HG03066 (cell line): ENCODE results near the gene ZNF774.
"Not testable (repeated sequence)": the region's sequence is repeated elsewhere in the genome, so short reads cannot be mapped to it uniquely, and the experiment has no call there.

Experiments
- ATAC-seq: cut with Tn5 transposase; IDR thresholded peaks from one replicate; pipeline ENCODE4 v1.9.1; 2021; ENCODE audit warnings: low read depth; ENCODE audit not compliant: unreplicated experiment

ZNF774 gene

DNA sequence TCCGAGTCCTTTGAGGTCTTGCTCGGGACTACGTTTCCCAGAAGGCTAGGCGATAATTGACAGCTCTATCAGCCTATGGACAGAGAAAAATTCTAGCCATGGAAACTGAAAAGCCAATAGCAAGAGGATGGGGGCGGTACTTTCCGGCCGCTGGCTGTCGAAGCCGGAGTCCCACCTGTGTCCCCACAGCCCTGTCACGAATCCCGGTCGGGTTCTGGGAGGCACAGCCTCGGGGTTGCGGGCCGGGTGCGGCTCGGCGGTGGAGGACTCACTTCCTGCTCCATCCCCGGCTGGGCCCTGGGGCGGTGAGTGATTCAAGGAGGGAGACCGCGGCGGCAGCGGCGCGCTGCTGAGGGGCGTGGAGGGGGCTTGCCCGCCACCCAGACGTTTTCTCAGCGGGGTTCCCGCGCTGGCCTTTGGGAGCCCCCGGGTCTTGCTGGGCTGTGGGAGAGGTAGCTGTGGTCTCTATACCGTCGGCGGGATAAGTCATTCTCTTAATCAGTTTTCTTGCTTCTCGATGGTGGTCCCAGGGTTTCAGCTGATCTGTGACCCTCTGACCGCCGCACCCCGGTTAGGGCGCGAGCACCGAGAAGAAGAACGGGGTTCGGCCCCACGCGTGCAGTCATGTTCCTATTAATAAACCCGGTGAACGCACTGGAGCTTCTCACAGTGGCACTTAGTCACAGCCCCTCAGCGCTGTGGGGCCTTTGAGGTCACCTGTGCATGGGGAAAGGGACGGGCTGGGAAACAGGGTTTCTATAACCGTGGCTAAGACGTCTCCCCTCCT is at the start of gene ZNF774:
Gene ZNF774, plus strand, starts transcription at position 178 of the 787 bp plus-strand sequence. CDS start 2,377 bp downstream, outside the sequence.
- peak; percentile 98 for ATAC-seq

DNA sequence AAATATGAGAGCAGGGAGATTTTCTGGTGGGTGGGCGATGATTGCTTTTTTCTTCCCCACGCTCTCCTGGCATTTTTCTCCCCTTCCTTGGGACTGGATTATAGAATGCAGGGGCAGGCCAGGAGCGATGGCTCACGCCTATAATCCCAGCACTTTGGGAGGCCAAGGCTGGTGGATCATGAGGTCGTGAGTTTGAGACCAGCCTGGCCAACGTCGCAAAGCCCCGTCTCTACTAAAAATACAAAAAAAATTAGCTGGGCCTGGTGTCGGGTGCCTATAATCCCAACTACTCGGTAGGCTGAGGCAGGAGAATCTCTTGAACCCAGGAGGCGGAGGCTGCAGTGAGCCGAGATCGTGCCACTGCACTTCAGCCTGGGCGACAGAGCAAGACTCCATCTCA is 46.7 kb upstream of the ZNF774 start:
- not testable (repeated sequence) for ATAC-seq

DNA sequence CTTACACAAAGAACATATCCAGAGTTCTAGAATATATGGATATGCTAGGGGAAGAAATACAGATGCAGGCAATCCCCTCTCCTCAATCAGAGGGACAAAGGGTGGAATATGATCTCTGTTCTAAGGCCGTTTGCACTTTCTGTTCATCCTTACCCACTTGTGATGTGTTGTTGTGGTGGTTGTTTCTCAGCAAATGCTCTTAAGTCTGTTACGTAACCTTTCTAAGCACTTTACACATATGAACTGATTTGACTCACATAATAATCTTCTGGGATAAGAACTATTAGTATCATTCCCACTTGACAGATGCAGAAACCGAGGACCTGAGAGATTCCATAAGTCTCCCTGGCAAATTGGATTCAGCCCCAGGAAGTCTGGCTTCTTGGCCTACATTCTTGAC is 46.2 kb upstream of the ZNF774 start:
- no peak for ATAC-seq

DNA sequence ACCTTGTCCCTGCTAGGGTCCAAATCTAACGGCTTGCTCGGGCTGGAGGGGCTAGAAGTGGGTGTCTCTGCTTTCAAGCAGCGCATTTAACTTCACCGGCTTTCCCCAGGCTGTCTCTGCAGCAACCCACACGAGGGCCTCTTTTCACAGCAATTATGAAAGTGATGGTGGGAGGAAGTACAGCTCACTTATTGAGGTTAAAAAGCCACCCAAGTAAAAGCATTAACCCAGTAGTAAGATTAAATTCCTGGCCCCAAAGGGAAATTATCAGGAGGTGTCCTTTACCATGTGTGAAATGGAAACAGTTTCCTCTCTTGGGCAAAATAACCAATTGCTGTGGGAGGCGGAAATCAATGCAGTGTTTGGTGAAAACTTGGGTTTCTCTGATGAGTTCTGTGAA is 45.5 kb upstream of the ZNF774 start:
- ATAC-seq, result peak; percentile 73

DNA sequence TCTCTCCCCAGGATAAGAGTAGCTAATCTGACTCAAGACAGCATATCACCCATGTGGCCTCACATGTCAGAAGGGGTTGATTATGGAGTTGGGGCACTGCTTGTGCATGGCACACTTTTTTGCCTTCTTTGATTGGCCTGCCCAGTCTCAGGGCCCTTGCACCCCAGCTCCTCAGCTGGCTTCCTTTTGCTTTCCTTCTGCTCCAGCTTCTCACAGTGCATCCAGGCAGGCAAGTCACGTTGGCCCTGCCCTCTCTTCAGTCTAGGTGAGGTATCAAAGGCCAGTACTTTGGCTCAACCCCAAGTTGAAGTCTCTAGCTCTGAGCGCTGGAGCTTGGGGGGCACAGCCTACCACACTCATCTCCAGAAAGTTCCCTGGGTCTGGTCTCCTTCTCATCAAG is 44.4 kb upstream of the ZNF774 start:
- ATAC-seq, result no peak

DNA sequence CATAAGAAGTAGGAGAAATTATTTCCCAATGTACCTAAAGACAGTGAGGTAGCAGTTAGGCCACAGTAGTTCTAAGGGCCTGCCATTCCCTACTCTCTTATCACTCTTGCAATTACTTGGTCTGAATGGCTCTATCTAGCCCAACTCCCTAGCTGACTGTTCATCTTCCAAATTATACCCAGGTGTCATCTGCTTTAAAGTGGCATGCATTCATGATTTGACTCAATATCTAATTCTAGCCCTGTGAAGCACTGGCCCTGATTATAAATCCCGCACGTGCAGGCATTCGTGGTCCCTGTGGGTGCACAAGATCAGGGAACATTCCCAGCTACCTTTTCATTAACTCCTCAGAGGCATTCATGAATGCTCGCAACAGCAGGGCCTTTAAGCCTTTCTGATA is 43.1 kb upstream of the ZNF774 start:
- ATAC-seq, result no peak

DNA sequence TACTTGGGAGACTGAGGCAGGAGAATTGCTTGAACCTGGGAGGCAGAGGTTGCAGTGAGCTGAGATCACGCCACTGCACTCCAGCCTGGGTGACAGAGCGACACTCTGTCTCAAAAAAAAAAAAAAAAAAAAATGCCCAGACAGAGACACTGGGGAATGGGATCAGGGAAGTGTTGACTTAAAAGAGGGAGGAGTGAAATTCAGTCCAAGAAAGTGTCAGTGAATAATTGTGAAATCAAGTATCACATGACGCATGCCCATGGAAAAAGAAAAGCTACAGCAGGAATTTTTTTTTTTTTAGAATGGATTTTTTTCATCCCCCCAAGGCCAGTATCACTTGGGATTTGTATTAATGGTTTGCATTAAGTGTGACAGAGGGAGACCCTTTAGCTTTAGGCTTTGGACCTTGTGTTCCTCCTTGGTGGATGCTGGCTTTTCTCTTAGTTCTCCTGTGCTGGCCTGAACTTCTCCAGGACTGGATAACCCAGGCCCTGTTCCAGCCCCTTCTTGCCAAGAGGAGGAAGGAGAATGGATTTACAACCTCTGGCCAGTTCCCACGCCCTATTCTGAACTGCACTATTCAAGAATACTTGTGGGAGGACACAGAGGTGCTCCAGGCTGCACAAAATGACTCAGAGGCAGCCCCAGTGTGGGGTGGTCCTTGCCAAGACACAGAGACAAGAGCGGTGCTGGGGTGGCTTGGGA is 36.7 kb upstream of the ZNF774 start:
- ATAC-seq, result no peak

DNA sequence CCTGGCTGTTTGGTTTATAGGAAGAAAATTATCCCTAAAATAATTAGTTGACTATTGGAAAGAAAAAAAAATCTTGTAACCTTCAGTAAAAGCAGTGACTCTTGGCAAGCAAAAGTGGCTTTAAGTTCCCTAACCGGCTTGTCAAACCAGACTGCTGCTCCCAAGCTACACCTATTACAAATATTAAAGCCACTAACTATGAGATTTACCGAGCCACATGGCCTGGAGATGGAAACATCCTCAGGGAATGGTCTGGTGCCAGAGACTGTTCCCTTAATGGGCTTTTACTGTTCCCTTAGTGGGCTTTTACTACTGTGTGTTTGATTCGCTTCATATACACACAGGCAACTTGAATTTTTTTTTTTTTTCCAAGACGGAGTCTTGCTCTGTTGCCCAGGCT is 35.9 kb upstream of the ZNF774 start:
- no peak for ATAC-seq

DNA sequence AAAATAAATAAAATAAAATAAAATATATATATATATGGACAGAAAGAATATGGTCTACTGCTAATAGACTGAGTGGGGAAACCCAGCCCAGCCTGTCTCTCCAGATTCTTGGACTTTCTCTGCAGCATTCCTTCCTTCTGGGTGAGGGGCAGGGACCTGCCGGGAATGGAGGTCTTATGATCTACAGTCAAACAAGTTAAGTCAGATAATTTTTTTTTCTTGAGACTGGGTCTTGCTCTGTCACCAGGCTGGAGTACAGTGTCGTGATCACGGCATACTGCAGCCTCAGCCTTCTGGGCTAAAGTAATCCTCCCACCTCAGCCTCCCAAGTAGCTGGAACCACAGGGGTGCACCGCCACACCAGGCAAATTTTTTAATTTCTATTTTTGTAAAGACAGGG is 33.5 kb upstream of the ZNF774 start:
- ATAC-seq, result no peak

DNA sequence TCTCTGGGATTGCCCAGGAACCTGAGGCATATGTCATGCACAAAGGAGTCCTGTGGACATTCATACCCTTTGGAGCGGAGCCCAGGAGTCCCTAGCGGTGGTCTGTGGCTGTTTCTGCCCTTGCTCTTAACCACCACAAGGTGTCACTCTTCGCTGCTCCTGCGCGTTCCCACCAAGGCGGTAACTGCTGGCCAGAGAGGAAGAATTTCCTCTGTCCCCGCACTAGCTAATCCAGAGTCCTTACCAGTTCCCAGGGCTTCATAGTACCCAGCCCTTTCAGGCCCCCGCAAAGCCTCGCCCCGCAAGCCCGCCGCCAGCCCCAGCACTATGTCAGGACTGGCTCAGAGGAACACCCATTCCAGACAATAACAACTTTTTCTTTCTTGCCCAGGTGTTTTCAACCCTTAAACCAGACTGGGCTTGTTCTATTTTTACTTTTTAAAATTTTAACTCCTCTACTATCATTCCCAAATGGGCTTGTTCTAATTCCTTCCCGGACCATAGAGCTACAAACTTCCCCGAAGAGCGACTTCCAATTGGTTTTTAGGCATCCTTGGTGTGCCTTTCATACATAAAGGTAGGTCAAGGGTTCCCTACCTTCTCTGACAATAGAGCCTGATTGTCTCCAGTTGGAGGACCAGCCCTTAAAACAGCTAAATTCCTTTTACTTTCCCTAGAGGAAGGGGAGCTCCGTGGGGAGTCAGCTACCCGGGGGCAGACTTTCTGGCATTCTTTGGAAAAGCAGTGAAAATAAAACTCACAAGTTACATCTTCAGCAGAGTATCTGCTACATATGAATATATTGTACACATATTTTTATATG is 31.8 kb upstream of the ZNF774 start:
- no peak for ATAC-seq

DNA sequence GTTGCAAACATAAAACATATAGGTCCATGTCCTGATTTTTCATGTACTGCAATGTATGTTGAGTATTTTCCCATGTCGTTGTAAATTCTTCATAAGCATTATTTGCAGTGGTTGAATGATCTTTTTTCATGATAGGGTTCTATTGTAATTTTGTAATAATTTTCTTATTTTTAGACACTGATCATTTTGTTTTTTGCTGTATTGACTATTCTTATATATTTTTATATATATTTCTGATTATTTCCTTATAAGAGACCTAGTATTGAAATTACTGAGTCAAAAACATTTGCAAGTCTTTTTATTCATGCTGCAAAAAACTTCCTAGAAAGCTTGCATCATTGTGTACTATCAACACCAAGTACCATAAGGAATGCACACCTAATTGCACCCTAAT is 31.2 kb upstream of the ZNF774 start:
- no peak for ATAC-seq

DNA sequence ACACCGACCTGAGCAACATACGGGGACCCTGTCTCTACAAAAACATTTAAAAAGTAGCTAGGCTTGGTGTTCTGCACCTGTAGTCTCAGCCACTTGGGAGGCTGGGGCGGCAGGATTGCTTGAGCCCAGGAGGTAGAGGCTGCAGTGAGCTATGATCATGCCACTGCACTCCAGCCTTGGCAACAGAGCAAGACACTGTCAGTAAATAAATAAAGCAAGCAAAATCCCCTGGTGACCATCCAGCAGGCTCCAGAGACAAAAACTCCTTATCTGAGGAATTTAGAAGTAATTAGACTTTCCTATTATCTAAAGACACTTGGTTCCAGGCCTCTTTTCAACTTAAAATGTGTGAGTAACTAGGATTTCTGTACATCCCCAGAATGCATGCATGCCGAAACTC is 29.5 kb upstream of the ZNF774 start:
- no peak for ATAC-seq

DNA sequence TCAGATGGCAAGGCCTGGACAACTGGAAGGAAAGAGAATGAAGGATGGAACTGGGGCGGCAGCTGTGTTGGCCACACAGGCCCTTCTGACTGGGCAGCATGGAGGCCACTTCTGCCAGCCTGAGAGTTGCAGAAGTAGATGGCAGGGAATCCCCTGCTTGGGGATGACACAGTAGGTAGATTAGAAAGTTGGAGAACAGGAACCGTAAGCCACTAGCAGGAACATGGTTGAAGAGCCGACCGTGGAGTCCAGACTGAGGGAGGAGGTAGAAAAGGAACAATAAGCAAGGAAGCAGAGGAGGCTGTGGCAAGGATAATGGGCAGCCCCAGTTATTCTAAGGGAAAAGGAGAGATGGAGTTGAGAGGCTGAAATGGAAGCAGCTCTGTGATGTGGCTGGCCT is 26.4 kb upstream of the ZNF774 start:
- no peak for ATAC-seq

DNA sequence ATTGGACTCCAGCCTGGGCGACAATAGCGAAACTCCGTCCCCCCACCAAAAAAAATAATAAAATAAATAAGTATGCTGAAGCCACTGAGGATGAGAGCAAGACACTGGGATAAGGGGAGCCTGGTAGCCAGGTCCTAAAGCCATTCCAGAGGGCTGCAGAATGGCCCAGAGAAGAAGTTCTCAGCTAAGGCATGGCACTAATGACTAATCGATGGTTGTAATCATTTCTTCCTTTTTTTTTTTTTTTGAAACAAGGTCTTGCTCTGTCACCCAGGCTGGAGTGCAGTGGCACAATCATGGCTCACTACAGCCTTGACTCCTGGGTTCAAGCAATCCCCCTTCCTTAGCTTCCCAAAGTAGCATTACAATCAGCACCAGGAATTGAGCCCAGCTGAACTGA is 25.6 kb upstream of the ZNF774 start:
- no peak for ATAC-seq

DNA sequence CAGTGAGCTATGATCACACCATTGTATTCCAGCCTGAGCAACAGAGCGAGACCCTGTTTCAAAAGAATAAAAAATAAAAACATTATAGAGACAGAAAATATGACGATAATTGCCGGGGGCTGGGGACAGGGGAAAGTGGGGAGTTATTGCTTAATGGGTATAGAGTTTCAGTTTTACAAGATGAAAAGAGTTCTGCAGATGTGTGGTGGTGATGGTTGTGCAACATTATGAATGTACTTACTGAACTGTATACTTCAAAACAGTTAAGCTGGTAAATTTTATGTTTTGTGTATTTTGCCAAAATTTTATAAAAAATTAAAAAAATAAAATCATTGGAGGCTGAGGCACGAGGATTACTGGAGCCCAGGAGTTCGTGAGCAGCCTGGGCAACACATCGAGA is 24.8 kb upstream of the ZNF774 start:
- ATAC-seq, result no peak

DNA sequence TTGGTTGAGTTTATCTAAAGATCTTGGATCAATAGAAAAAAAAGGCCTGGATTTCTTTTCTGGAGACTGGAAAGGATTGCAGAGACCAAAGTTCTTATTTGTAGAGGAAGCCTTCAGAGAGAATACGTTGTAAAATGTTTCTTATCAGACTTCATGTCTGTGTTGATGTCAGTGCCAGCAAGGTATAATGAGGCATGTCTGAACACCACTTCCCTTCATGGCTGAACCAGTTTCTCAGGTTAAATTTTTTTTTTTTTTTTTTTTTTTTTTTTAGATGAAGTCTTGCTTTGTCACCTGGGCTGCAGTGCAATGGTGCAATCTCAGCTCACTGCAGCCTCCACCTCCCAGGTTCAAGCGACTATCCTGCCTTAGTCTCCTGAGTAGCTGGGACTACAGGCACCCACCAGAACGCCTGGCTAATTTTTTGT is 17.8 kb upstream of the ZNF774 start:
- ATAC-seq, result no peak

DNA sequence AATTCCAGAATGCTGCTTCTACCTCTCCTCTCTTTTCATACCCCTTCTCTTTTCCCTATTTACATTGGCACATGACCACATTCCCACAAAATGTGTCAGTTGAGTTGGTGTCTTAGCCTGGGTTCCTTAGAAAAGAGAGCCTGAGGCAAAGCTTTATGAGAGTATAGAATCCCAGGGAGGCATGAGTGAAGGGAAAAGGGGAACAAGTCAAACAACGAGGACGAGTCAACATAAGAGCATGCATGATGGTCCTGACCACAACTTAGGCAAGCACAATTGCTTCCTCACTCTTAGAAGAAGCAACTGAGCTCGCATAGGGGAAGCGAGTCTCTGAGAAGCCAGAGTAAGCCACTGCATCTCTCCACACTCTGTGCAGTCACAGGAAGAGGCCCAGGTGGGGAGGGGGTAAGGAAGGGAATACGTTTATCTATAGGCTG is 15.4 kb upstream of the ZNF774 start:
- ATAC-seq, result no peak

DNA sequence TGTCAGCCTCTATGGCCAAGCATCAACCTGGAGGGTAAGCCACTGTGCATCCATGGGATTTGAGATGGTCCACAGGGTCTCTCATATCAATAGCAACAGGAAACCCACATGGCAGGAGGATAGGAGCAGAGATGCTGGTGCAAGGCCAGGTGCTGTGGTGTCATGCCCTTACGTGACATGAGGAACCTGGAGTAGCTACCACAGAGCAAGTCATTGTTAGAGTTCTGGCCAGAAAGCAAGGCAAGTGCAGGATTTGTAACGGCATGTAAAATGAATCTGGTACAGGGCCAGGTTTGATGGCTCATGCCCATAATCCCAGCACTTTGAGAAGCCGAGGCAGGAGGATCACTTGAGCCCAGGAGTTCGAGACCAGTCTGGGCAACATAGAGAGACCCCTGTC is 14.8 kb upstream of the ZNF774 start:
- ATAC-seq, result no peak

DNA sequence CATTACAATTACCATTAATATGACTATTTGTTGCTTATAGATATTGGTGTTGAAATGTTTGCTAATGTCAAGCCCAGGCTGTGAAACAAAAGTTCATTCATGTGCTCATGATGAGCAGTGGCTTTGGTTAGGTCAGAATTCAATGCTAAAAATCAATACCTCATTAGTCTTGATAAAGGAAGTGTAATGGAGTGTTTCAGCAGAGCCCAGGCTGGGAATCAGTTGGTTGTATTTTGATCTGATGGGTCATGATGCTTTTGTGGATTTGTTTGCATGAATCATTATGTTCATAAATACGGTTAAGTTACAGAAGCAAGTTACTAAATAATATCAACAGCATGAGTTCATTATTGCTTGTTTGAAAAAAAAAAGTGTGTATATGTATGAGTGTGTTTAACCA is 13.6 kb upstream of the ZNF774 start:
- no peak for ATAC-seq

DNA sequence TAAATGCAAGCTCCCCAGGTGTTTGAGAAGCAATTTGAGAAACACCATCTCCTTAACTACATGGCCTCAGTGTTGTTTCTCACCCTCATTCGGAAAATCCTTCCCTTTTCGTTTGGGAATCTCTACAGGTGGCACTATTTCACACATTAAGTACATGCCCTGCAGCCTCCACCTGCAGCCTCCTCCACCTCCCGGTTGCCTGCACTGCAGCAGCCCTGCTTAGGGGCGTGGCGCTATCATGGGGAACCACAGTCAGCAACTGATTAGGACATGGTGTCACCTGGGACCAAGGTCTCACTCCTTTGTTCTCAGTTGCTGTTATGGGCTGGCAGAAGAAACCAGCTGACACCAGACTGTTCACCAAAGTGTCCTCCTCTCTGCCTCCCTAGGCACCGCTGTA is 11.7 kb upstream of the ZNF774 start:
- no peak for ATAC-seq

DNA sequence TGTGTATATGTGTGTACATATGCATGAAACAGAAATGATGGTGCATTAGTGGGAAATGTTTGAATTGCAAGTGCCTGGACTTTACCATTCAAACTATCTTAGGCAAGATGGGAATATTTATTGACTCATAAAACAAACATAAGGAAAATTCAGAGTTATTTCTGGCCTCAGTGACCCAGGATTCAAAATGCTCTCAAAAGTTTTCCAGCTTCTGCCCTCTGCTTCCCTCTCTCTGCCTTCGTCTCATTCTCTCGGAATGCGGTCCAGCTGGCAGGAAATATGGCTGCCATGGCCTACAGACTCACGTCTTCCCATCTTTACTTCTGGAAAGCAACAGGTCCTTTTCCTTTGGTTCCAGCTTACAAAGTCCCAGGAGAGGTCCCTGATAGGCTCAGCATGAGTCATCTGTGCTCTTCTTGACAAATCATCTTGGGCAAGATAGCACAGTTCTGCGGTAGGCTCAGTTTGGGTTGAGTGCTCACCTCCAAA is 8.7 kb upstream of the ZNF774 start:
- no peak for ATAC-seq
